Neural crest cell (in vitro differentiated cells): ENCODE results near the gene TNRC6B. TPM values are rescaled to one million over a fixed set of nuclear protein-coding genes. Genes with fewer than 3 reads are reported as not detected.

ENCODE experiments used
- DNase-seq: peaks from one replicate; pipeline ENCODE4 v3.0.0; 2021; ENCODE audit warnings: low read depth, mixed read lengths, low spot score
- H3K27ac Mint-ChIP-seq: one replicate; pipeline ENCODE4 v1.8.0; 2021; ENCODE audit warnings: mild to moderate bottlenecking, mixed read lengths; ENCODE audit not compliant: unreplicated experiment
- H3K27me3 Mint-ChIP-seq: 2 replicates; pipeline ENCODE4 v1.8.0; 2021; ENCODE audit warnings: low read depth, mild to moderate bottlenecking, mixed read lengths
- H3K36me3 Mint-ChIP-seq: 2 replicates; pipeline ENCODE4 v1.8.0; 2021; ENCODE audit warnings: low read depth, mild to moderate bottlenecking, mixed read lengths
- H3K4me1 Mint-ChIP-seq: 2 replicates; pipeline ENCODE4 v1.8.0; 2021; ENCODE audit warnings: mixed read lengths
- H3K4me3 Mint-ChIP-seq: one replicate; pipeline ENCODE4 v1.8.0; 2021; ENCODE audit warnings: mild to moderate bottlenecking, mixed read lengths
- H3K9me3 Mint-ChIP-seq: 2 replicates; pipeline ENCODE4 v1.8.0; 2021; ENCODE audit warnings: mixed read lengths
- total RNA-seq: library from RNA; stranded (reverse); gene quantifications from 2 replicates; pipeline ENCODE4 v1.2.1, GENCODE V29; 2021
- TF ChIP-seq, protein P1 (sequence below): fragments of 200-600 bp; sonication (generic); conservative IDR thresholded peaks from 2 replicates; pipeline ENCODE4 v1.5.0; 2021; ENCODE audit warnings: antibody characterized with exemption, mild to moderate bottlenecking

TNRC6B gene
- total RNA-seq, 1 donor from 2014 or later = 36.8 TPM

DNA sequence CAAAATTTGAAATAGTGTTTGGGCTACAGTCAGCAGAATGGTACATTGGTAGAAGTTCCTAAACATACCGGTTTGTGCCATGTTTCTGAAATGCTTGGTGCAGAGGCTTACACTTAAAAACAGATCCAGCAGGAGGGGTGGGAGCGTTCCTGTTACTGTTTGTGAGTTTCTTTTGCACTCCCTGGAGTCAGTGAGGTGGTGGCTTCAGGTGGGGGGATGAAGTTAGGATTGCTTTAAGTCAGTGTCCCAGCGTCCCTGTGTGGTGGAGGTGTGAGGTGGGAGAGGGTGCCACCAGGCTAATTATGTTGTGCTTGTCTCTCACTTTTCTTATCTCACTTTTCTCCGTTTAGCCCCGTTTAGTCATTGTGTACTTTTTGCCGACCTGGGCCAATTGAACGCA lies 9.7 kb downstream of the TNRC6B start:
- no peak overlapping the region for H3K27ac Mint-ChIP-seq
- no peaks in the 10 kb centered on the region for H3K36me3 Mint-ChIP-seq
- no peaks in the 10 kb centered on the region for H3K9me3 Mint-ChIP-seq
- no peak overlapping the region for H3K4me3 Mint-ChIP-seq
- H3K27me3 Mint-ChIP-seq = no peaks in the 10 kb centered on the region
- DNase-seq = no peak
- peaks cover 36% of the 10 kb centered on the region for H3K4me1 Mint-ChIP-seq
- TF ChIP-seq, protein P1, sequence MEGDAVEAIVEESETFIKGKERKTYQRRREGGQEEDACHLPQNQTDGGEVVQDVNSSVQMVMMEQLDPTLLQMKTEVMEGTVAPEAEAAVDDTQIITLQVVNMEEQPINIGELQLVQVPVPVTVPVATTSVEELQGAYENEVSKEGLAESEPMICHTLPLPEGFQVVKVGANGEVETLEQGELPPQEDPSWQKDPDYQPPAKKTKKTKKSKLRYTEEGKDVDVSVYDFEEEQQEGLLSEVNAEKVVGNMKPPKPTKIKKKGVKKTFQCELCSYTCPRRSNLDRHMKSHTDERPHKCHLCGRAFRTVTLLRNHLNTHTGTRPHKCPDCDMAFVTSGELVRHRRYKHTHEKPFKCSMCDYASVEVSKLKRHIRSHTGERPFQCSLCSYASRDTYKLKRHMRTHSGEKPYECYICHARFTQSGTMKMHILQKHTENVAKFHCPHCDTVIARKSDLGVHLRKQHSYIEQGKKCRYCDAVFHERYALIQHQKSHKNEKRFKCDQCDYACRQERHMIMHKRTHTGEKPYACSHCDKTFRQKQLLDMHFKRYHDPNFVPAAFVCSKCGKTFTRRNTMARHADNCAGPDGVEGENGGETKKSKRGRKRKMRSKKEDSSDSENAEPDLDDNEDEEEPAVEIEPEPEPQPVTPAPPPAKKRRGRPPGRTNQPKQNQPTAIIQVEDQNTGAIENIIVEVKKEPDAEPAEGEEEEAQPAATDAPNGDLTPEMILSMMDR = no peak

DNA sequence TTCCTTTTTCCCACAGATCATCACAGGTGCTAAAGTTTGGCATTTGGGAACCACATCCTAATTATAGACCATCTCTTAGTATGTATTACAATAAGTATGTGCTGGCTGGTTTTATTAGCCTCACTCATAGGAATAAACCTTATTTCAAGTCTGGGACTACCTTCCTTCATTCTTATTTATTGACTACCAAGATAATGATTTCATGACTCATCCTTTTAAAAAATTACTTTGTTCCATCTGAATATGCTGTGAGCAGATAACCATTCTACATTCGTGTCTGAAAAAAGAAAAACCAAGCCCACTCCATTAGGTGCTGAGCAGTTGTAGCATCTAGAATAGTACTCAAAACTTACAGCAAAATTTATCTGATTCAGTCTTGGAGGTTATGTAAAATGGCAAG lies 12.3 kb downstream of the TNRC6B start:
- Mint-ChIP-seq H3K4me3 (no peak overlapping the region), H3K27ac (no peak overlapping the region), H3K9me3 (no peaks in the 10 kb centered on the region), H3K4me1 (peaks cover 38% of the 10 kb centered on the region), H3K27me3 (no peaks in the 10 kb centered on the region), H3K36me3 (no peaks in the 10 kb centered on the region)
- DNase-seq = no peak
- TF ChIP-seq, protein P1 = no peak

DNA sequence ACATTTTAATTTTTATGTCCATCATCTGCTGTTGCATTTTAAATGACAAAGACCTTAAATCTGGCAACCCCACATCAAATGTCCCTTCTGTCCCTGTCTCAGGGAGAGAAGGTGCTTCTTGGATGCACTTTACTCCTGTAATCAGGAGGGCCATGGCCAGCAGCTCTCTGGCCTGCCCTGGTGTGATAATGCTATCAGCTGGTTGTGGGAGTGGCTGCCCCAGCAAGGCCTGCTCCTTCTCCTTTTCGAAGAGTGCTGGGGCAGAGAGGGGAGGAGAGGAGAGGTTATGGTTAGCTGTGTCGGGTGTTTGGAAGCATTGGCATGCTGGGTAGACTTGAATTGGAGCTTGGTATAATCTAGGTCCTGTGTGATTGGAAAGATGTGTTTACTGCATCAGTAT lies 12.8 kb downstream of the TNRC6B start:
- no peak overlapping the region for H3K27ac Mint-ChIP-seq
- no peak overlapping the region for H3K4me3 Mint-ChIP-seq
- no peaks in the 10 kb centered on the region for H3K9me3 Mint-ChIP-seq
- peaks cover 35% of the 10 kb centered on the region for H3K4me1 Mint-ChIP-seq
- no peaks in the 10 kb centered on the region for H3K27me3 Mint-ChIP-seq
- no peak for DNase-seq
- TF ChIP-seq, protein P1 = no peak
- H3K36me3 Mint-ChIP-seq = no peaks in the 10 kb centered on the region

DNA sequence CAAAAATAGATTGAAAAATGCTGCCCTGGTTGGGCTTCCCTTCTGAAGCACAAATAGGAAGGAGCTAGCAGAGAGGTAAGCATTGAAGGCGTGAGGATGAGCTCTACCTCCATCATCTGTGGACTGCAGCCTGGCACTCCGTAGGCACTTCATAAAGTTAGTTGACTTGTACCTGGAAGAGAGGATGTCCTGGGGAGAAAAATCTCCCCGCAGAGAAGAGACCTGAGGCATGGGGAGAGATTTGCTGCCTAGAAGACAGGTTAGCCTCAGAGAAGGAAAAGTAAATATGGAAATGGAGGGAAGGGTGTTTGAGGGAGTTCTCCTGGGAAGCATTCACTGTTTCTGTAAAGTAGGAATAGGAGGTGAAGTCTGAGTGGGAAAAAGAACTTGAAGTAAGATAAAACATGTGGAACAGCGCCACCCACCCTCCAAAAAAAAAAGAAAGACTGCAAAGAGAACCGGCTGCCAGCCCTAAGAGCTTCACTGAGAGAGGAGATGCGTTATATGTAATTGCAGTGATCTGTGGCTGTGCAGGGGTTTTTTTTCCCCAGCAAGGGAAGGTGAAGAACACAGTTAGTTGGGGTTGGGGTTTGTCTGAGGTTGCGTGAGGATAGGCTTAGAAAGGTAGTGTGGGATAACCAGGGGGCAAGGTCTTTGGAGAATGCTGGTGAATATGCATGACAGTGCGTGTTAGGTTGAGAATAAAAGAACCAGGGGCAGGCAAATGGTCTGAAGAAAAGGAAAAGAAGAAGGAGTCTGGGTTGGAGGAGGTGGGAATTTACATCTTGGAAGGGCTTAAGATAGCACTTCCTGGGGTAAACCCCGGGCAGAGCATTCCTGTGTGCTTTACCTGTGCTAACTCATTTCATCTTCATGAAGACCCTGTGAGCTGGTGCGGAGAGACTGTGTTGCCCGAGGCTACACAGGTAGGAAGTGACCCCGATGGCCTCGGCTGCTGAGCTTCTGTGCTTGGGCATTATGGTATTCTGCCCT lies 16.0 kb downstream of the TNRC6B start:
- peak overlapping the region; percentile 24 for H3K27ac Mint-ChIP-seq

DNA sequence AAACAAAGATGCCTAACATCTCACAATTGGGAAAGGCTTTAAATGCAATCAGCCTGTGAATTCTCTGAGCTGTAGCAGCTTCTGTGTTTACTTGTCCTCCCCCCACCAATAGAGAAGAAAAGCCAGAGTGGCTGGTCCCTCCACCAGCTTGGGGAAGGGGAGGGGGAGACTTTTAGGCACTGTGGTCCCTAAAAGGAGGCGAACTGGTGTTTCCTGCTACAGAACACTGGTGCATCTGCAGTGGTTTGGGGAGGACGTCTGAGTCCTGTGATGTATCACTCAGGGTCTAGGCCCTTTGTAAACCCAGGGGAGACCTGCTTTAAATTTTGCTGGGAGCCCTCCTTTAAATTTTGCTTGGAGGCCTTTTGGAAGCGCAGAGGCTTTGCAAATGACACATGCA lies 16.9 kb downstream of the TNRC6B start:
- TF ChIP-seq, protein P1 = no peak
- H3K4me3 Mint-ChIP-seq = no peak overlapping the region
- no peaks in the 10 kb centered on the region for H3K9me3 Mint-ChIP-seq
- DNase-seq = no peak
- H3K27ac Mint-ChIP-seq = no peak overlapping the region
- H3K27me3 Mint-ChIP-seq = no peaks in the 10 kb centered on the region
- no peaks in the 10 kb centered on the region for H3K36me3 Mint-ChIP-seq
- H3K4me1 Mint-ChIP-seq = peaks cover 51% of the 10 kb centered on the region

More for the DNA sequence above, 16.0 kb downstream of the TNRC6B start:
- H3K27me3 Mint-ChIP-seq = no peaks in the 10 kb centered on the region
- H3K36me3 Mint-ChIP-seq = no peaks in the 10 kb centered on the region
- TF ChIP-seq, protein P1 = peak; percentile 56
- no peaks in the 10 kb centered on the region for H3K9me3 Mint-ChIP-seq
- DNase-seq = no peak
- peaks cover 45% of the 10 kb centered on the region for H3K4me1 Mint-ChIP-seq
- no peak overlapping the region for H3K4me3 Mint-ChIP-seq
